ENCODE measurements around the gene SARDH. TPM values are rescaled to one million over a fixed set of nuclear protein-coding genes. Genes with fewer than 3 reads are reported as not detected.

SARDH gene
- total RNA-seq, 1 experiment from 2014 or later: 5.6 TPM

GRCh38 chr9:133683586-133684120, 54.5 kb downstream of the SARDH start:
- TF ChIP-seq ELF1 (IDR thresholded peaks at IDR 0.05; ENCODE audit: borderline replicate concordance, low read depth): no peak
- no peak for TF ChIP-seq JUND (IDR thresholded peaks at IDR 0.05)
- TF ChIP-seq POLR2AphosphoS5 (IDR thresholded peaks at IDR 0.05; ENCODE audit: low read depth, low read length): no peak
- no peak for TF ChIP-seq EZH2 (IDR thresholded peaks at IDR 0.05)
- TF ChIP-seq, protein P1, sequence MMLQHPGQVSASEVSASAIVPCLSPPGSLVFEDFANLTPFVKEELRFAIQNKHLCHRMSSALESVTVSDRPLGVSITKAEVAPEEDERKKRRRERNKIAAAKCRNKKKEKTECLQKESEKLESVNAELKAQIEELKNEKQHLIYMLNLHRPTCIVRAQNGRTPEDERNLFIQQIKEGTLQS (IDR thresholded peaks at IDR 0.05): no peak
- RAD21 ChIA-PET (ENCODE audit: low non-redundant PET in 1 of 2, low total read pairs in 2 of 2, uncharacterized antibody in 2 of 2, unreplicated experiment in 2 of 2): no interaction called here

GRCh38 chr9:133682818-133683585, 55.1 kb downstream of the SARDH start:
- Histone ChIP-seq H3K9me2 (ENCODE audit: insufficient read depth) (no peaks in the 10 kb centered on the region), H3K9ac (ENCODE audit: low read length) (no peak overlapping the region), H3K4me2 (ENCODE audit: low read length) (no peak overlapping the region), H3K79me2 (ENCODE audit: insufficient read depth, low read length) (no peaks in the 10 kb centered on the region), H4K20me1 (ENCODE audit: insufficient read depth) (no peaks in the 10 kb centered on the region), H3K27me3 (ENCODE audit: insufficient read depth, low read length) (no peaks in the 10 kb centered on the region), H3K4me1 (ENCODE audit: control insufficient read depth in 1 of 2, insufficient read depth in 2 of 2, low read length in 2 of 2) (no peaks in the 10 kb centered on the region), H3K4me3 (replicated peaks in 1 of 2; ENCODE audit: low read depth in 1 of 2, low read length in 2 of 2) (no peak overlapping the region), H2AFZ (ENCODE audit: low read depth, low read length, poor library complexity, severe bottlenecking) (no peak overlapping the region), H3K9me3 (ENCODE audit: control insufficient read depth in 1 of 2, insufficient read depth in 1 of 2, low read depth in 1 of 2, low read length in 2 of 2) (no peaks in the 10 kb centered on the region), H3K27ac (ENCODE audit: low read depth, low read length) (no peak overlapping the region), H3K36me3 (ENCODE audit: control insufficient read depth in 1 of 2, insufficient read depth in 2 of 2, low read length in 2 of 2) (no peaks in the 10 kb centered on the region)
- BruUV-seq (replicated peaks): no TSS peak
- intact Hi-C loops (cut with micrococcal nuclease): no loop called here
- POLR2A ChIA-PET: no interaction called here
- ATAC-seq (no peak), DNase-seq (ENCODE audit: low read depth, low spot score) (no peak)
- no peak for TF ChIP-seq ELF1 (IDR thresholded peaks at IDR 0.05; ENCODE audit: borderline replicate concordance, low read depth)
- no peak for TF ChIP-seq CBX3 (IDR thresholded peaks at IDR 0.05; ENCODE audit: low read depth)
- TF ChIP-seq CEBPB (IDR thresholded peaks at IDR 0.05; ENCODE audit: low read depth): no peak
- TF ChIP-seq SRF (IDR thresholded peaks at IDR 0.05; ENCODE audit: low read depth): no peak
- RAD21 ChIA-PET (ENCODE audit: low non-redundant PET in 1 of 2, low total read pairs in 2 of 2, uncharacterized antibody in 2 of 2, unreplicated experiment in 2 of 2): no interaction called here
- CTCF ChIA-PET: no interaction called here

More at GRCh38 chr9:133683586-133684120, 54.5 kb downstream of the SARDH start:
- POLR2A ChIA-PET: interaction anchor here (0.6 kb wide), 1 partner anchor 481 kb away, joined by 3 read pairs; the partner anchor contains the start of gene RNU6ATAC
- H4K20me1 ChIP-seq (ENCODE audit: insufficient read depth): no peaks in the 10 kb centered on the region
- no peak for DNase-seq (ENCODE audit: low read depth, low spot score)
- H3K4me2 ChIP-seq (ENCODE audit: low read length): no peak overlapping the region
- no peak overlapping the region for H3K4me3 ChIP-seq (replicated peaks in 1 of 2; ENCODE audit: low read depth in 1 of 2, low read length in 2 of 2)
- no peaks in the 10 kb centered on the region for H3K27me3 ChIP-seq (ENCODE audit: insufficient read depth, low read length)
- H2AFZ ChIP-seq (ENCODE audit: low read depth, low read length, poor library complexity, severe bottlenecking): no peak overlapping the region
- no TSS peak for BruUV-seq (replicated peaks)
- H3K79me2 ChIP-seq (ENCODE audit: insufficient read depth, low read length): no peaks in the 10 kb centered on the region
- no peak for ATAC-seq
- H3K9me2 ChIP-seq (ENCODE audit: insufficient read depth): no peaks in the 10 kb centered on the region
- CTCF ChIA-PET: no interaction called here
- intact Hi-C loops (cut with micrococcal nuclease): no loop called here
- H3K4me1 ChIP-seq (ENCODE audit: control insufficient read depth in 1 of 2, insufficient read depth in 2 of 2, low read length in 2 of 2): no peaks in the 10 kb centered on the region
- no peaks in the 10 kb centered on the region for H3K36me3 ChIP-seq (ENCODE audit: control insufficient read depth in 1 of 2, insufficient read depth in 2 of 2, low read length in 2 of 2)
- H3K27ac ChIP-seq (ENCODE audit: low read depth, low read length): no peak overlapping the region
- H3K9me3 ChIP-seq (ENCODE audit: control insufficient read depth in 1 of 2, insufficient read depth in 1 of 2, low read depth in 1 of 2, low read length in 2 of 2): no peaks in the 10 kb centered on the region
- H3K9ac ChIP-seq (ENCODE audit: low read length): no peak overlapping the region

All from HCT116 (cell line).